ENCODE results near the gene RFWD3. TPM values are rescaled to one million over a fixed set of nuclear protein-coding genes. Genes with fewer than 3 reads are reported as not detected.

RFWD3 gene
- total and polyA plus RNA-seq, 2 of the 8 experiments (the other 6 are each of a cell fraction or from before 2014, with no cell fraction given), result 67.1 to 114 TPM

- 97% methylated on average over 6 of the region's 6 CpGs; no CpG with 5 or more reads in 1 of the 2 experiments for WGBS, 2 experiments (ENCODE audit: extremely low coverage in 1 of 2, insufficient coverage in 1 of 2, insufficient read length in 1 of 2, insufficient replicate concordance in 2 of 2, low coverage in 1 of 2, low lambda C conversion rate in 2 of 2, missing lambda C conversion rate in 1 of 2)
- TF ChIP-seq JUN (IDR thresholded peaks at IDR 0.05; ENCODE audit: low read depth, low read length) (no peak), TEAD4 (IDR thresholded peaks at IDR 0.05; ENCODE audit: low read depth, low read length) (no peak), SUZ12 (IDR thresholded peaks at IDR 0.05; ENCODE audit: low read length) (no peak), RBBP5 (IDR thresholded peaks at IDR 0.05; ENCODE audit: borderline replicate concordance, low read depth, low read length) (no peak), CBX8 (IDR thresholded peaks at IDR 0.05; ENCODE audit: borderline replicate concordance, low read depth, low read length) (no peak), RAD21 (IDR thresholded peaks at IDR 0.05 in 1 of 2, conservative IDR thresholded peaks at IDR 0.05 in 1 of 2; ENCODE audit: low read depth in 2 of 2, low read length in 2 of 2) (no peak), BCL11A (IDR thresholded peaks at IDR 0.05; ENCODE audit: low read depth in 2 of 2, low read length in 2 of 2) (no peak), BRCA1 (IDR thresholded peaks at IDR 0.05; ENCODE audit: low read depth, low read length) (no peak), TAF7 (optimal IDR thresholded peaks at IDR 0.05; ENCODE audit: borderline replicate concordance, low read depth, low read length) (no peak), MAX (IDR thresholded peaks at IDR 0.05) (no peak)
Measured at GRCh38 chr16:74608944-74609343, 57.7 kb downstream of the RFWD3 start.

More at GRCh38 chr16:74608944-74609343, 57.7 kb downstream of the RFWD3 start:
- Histone ChIP-seq H3K36me3 (ENCODE audit: control insufficient read depth in 2 of 4, insufficient read depth in 4 of 4, low read length in 3 of 4) (no peaks in the 10 kb centered on the region), H3K4me2 (ENCODE audit: insufficient read depth in 1 of 2, low read depth in 2 of 2, low read length in 2 of 2) (no peak overlapping the region), H4K91ac (replicated peaks; ENCODE audit: insufficient read length, low read length) (no peak overlapping the region), H3K79me2 (ENCODE audit: control insufficient read depth in 1 of 2, insufficient read depth in 2 of 2, low read length in 2 of 2) (peaks cover 15 to 25% of the 10 kb centered on the region in 2 experiments), H3K56ac (replicated peaks; ENCODE audit: insufficient read length, low read depth, low read length) (no peak overlapping the region), H4K20me1 (replicated peaks in 1 of 2; ENCODE audit: control insufficient read depth in 1 of 2, insufficient read depth in 2 of 2, low read length in 2 of 2) (peaks cover 0 to 5% of the 10 kb centered on the region in 2 experiments), H2BK120ac (replicated peaks; ENCODE audit: low read depth, low read length) (no peak overlapping the region), H3K27ac (ENCODE audit: low read depth, low read length) (no peak overlapping the region), H3K23me2 (ENCODE audit: low read depth, low read length) (peaks cover 4% of the 10 kb centered on the region), H3K18ac (ENCODE audit: extremely low read depth, low read length) (no peak overlapping the region), H2AFZ (ENCODE audit: low read length) (no peak overlapping the region), H3K79me1 (ENCODE audit: low read depth, low read length) (no peaks in the 10 kb centered on the region; the same call in 1 of the 2 replicates), H2AK5ac (ENCODE audit: low read depth, low read length) (no peak overlapping the region), H2BK5ac (ENCODE audit: low read depth, low read length) (no peak overlapping the region), H3K4ac (replicated peaks; ENCODE audit: insufficient read length, low read depth, low read length) (no peak overlapping the region), H3K9me3 (ENCODE audit: insufficient read depth in 2 of 2, low read depth in 1 of 2, low read length in 1 of 2) (no peaks in the 10 kb centered on the region), H4K8ac (ENCODE audit: extremely low read depth, insufficient read depth, low read length) (no peak overlapping the region), H3K9ac (replicated peaks in 1 of 4; ENCODE audit: extremely low read depth in 1 of 4, low read depth in 3 of 4, low read length in 3 of 4) (no peak overlapping the region), H2BK12ac (ENCODE audit: low read depth, low read length) (no peak overlapping the region), H3K23ac (ENCODE audit: insufficient read length) (no peak overlapping the region), H3K4me1 (replicated peaks in 1 of 4; ENCODE audit: control insufficient read depth in 3 of 4, insufficient read depth in 4 of 4, low read length in 3 of 4) (peaks cover 2 to 7% (median 6%) of the 10 kb centered on the region in 4 experiments; a peak in 5 of 7 replicates), H3K14ac (ENCODE audit: insufficient read length) (no peak overlapping the region), H3K4me3 (ENCODE audit: extremely low read depth in 1 of 4, insufficient read depth in 2 of 4, low read depth in 3 of 4, low read length in 4 of 4) (no peak overlapping the region), H2BK20ac (ENCODE audit: low read length) (no peak overlapping the region), H3K27me3 (replicated peaks in 1 of 4; ENCODE audit: control insufficient read depth in 3 of 4, extremely low read depth in 1 of 4, insufficient read depth in 3 of 4, low read length in 3 of 4) (no peaks in the 10 kb centered on the region), H2BK15ac (ENCODE audit: low read length) (no peak overlapping the region), H4K5ac (ENCODE audit: insufficient read length, low read depth, low read length) (no peak overlapping the region)
- DNase-seq (ENCODE audit: low read depth in 1 of 2, low spot score in 2 of 2) (no peak), FAIRE-seq (no peak)
- CTCF ChIA-PET (ENCODE audit: partially characterized antibody), result interaction anchor here (1.2 to 1.8 kb wide), 2 partner anchors 13 to 25 kb away, joined by 3 to 8 read pairs; no protein-coding TSS in a partner anchor
- POLR2A ChIA-PET (ENCODE audit: partially characterized antibody), result interaction anchor here (1.3 to 4.6 kb wide), 3 partner anchors 8 to 23 kb away, joined by 3 to 27 read pairs (median 24); no protein-coding TSS in a partner anchor

Data from H1 (cell line).